ENCODE data around the gene URAD. TPM values are rescaled to one million over a fixed set of nuclear protein-coding genes. Genes with fewer than 3 reads are reported as not detected.

The URAD gene
- total RNA-seq, 2 experiments from 2014 or later = not detected

DNA sequence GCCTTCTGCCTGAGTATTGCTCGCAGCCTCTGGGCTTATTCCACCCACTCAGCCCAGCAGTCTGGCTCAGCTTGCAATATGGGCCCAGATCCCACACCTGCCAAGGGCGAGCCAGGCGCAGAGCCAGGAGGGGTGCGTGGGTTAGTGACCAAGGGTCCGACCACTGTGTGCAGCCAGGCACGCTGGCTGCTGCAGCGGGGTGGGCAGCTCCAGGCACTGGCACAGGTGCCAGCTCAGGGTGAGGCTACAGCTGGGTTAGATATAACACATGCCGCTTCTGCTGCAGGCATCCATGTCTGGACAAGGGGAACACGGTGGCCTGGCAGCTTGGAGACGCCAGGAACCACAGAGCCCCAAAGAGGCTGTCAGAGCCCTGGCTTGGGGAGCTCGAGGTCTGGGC is 12.6 kb upstream of the URAD start:
- BruUV-seq (replicated peaks) = no TSS peak
- ChIA-PET POLR2A (no interaction called here), CTCF (ENCODE audit: unreplicated experiment) (no interaction called here)
- Histone ChIP-seq H3K9me3 (ENCODE audit: low read length) (no peaks in the 10 kb centered on the region), H3K4me1 (ENCODE audit: insufficient read depth, low read length, poor library complexity, severe bottlenecking) (no peaks in the 10 kb centered on the region), H3K9me2 (ENCODE audit: insufficient read depth, low read length) (no peaks in the 10 kb centered on the region), H2AFZ (ENCODE audit: low read length) (no peak overlapping the region), H3K4me3 (ENCODE audit: low read depth, low read length, poor library complexity, severe bottlenecking) (no peak overlapping the region), H4K20me1 (ENCODE audit: insufficient read depth, low read length) (no peaks in the 10 kb centered on the region), H3K79me2 (ENCODE audit: insufficient read depth, low read depth, low read length) (no peaks in the 10 kb centered on the region), H3K4me2 (ENCODE audit: low read length) (no peak overlapping the region), H3K36me3 (ENCODE audit: insufficient read depth, low read length) (no peaks in the 10 kb centered on the region), H3K27ac (ENCODE audit: low read depth, low read length, poor library complexity, severe bottlenecking) (no peak overlapping the region)
- intact Hi-C loops (cut with micrococcal nuclease; ENCODE audit: unreplicated experiment) = loop anchor here (10.0 kb wide), 1 partner anchor 634 kb away; no protein-coding TSS in a partner anchor
- no peak for TF ChIP-seq EZH2phosphoT487 (IDR thresholded peaks at IDR 0.05; ENCODE audit: borderline replicate concordance, low read depth, low read length)
- TF ChIP-seq, protein P1, sequence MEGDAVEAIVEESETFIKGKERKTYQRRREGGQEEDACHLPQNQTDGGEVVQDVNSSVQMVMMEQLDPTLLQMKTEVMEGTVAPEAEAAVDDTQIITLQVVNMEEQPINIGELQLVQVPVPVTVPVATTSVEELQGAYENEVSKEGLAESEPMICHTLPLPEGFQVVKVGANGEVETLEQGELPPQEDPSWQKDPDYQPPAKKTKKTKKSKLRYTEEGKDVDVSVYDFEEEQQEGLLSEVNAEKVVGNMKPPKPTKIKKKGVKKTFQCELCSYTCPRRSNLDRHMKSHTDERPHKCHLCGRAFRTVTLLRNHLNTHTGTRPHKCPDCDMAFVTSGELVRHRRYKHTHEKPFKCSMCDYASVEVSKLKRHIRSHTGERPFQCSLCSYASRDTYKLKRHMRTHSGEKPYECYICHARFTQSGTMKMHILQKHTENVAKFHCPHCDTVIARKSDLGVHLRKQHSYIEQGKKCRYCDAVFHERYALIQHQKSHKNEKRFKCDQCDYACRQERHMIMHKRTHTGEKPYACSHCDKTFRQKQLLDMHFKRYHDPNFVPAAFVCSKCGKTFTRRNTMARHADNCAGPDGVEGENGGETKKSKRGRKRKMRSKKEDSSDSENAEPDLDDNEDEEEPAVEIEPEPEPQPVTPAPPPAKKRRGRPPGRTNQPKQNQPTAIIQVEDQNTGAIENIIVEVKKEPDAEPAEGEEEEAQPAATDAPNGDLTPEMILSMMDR (conservative IDR thresholded peaks at IDR 0.05; ENCODE audit: low read length) = no peak
- no peak for DNase-seq (ENCODE audit: low spot score)

DNA sequence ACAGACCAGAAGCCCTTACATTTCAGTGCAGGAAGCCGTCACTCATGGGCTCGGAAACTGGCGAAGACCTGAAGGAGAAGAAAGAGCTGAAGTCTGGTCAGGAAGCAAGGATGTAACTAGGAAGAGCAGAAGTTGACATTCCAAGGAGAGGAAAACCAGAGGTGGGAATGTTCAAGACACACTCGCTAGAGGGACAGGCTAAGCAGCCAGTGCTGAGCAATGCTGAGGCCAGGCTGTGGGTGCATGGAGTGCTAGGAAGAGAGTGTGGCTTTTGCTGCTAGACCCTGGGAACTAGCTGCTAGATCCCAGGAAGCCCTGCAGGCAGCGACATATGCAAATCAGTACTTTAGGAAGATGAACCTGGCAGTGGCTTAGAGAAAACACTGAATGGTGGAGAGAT is 12.1 kb upstream of the URAD start:
- Histone ChIP-seq H3K79me2 (ENCODE audit: insufficient read depth, low read depth, low read length) (no peaks in the 10 kb centered on the region), H3K9me2 (ENCODE audit: insufficient read depth, low read length) (no peaks in the 10 kb centered on the region), H3K9me3 (ENCODE audit: low read length) (no peaks in the 10 kb centered on the region), H3K4me1 (ENCODE audit: insufficient read depth, low read length, poor library complexity, severe bottlenecking) (no peaks in the 10 kb centered on the region), H4K20me1 (ENCODE audit: insufficient read depth, low read length) (no peaks in the 10 kb centered on the region), H3K27ac (ENCODE audit: low read depth, low read length, poor library complexity, severe bottlenecking) (no peak overlapping the region), H3K4me3 (ENCODE audit: low read depth, low read length, poor library complexity, severe bottlenecking) (no peak overlapping the region), H3K4me2 (ENCODE audit: low read length) (no peak overlapping the region), H3K36me3 (ENCODE audit: insufficient read depth, low read length) (no peaks in the 10 kb centered on the region), H2AFZ (ENCODE audit: low read length) (no peak overlapping the region)
- ChIA-PET CTCF (ENCODE audit: unreplicated experiment) (no interaction called here), POLR2A (no interaction called here)
- BruUV-seq (replicated peaks) = no TSS peak
- no peak for TF ChIP-seq EZH2phosphoT487 (IDR thresholded peaks at IDR 0.05; ENCODE audit: borderline replicate concordance, low read depth, low read length)
- TF ChIP-seq, protein P1 (conservative IDR thresholded peaks at IDR 0.05; ENCODE audit: low read length) = no peak
- DNase-seq (ENCODE audit: low spot score) = no peak
- intact Hi-C loops (cut with micrococcal nuclease; ENCODE audit: unreplicated experiment) = loop anchor here (10.0 kb wide), 1 partner anchor 634 kb away; no protein-coding TSS in a partner anchor

DNA sequence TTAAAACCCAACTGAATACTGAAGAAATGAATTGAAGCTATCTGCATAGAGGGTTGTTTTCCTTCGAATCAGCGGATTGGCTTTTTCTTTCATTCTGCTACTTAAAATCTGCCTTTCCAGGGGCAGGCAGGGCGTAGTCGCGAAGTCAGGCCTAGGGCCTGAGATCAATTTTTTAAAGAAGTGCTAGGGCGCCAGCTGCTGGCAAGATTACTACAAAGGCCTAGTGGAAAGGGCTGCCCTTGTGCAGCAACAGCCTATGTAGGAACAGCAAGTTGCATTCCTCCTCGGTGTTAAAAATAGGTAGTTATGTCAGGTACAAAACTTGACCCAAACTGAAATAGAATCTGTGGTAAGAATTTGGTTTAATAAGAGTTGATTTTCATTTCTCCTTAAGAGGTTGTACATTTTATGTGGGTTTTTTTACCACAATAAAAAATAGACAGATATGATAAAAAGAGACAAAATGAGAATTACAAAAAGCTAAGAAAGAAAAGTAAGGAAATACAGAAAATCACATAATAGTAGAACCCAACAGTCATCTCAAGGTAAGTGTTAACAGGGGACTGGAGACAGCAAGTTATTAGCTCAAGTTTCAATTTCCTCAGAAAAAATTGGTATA is 9.5 kb upstream of the URAD start:
- peak; percentile 66 for DNase-seq (ENCODE audit: low spot score)
- Histone ChIP-seq H4K20me1 (ENCODE audit: insufficient read depth, low read length) (no peaks in the 10 kb centered on the region), H3K4me3 (ENCODE audit: low read depth, low read length, poor library complexity, severe bottlenecking) (no peak overlapping the region), H2AFZ (ENCODE audit: low read length) (peak overlapping the region; percentile 35; the same call in 1 of the 2 replicates), H3K4me2 (ENCODE audit: low read length) (no peak overlapping the region), H3K27ac (ENCODE audit: low read depth, low read length, poor library complexity, severe bottlenecking) (no peak overlapping the region), H3K36me3 (ENCODE audit: insufficient read depth, low read length) (no peaks in the 10 kb centered on the region), H3K4me1 (ENCODE audit: insufficient read depth, low read length, poor library complexity, severe bottlenecking) (no peaks in the 10 kb centered on the region), H3K9me3 (ENCODE audit: low read length) (no peaks in the 10 kb centered on the region), H3K79me2 (ENCODE audit: insufficient read depth, low read depth, low read length) (no peaks in the 10 kb centered on the region), H3K9me2 (ENCODE audit: insufficient read depth, low read length) (no peaks in the 10 kb centered on the region)
- no peak for TF ChIP-seq EZH2phosphoT487 (IDR thresholded peaks at IDR 0.05; ENCODE audit: borderline replicate concordance, low read depth, low read length)
- TF ChIP-seq, protein P1 (conservative IDR thresholded peaks at IDR 0.05; ENCODE audit: low read length) = peak; percentile 89
- no TSS peak for BruUV-seq (replicated peaks)
- POLR2A ChIA-PET = interaction anchor here (0.6 to 1.4 kb wide), 2 partner anchors 12 to 40 kb away, joined by 3 read pairs; no protein-coding TSS in a partner anchor
- intact Hi-C loops (cut with micrococcal nuclease; ENCODE audit: unreplicated experiment) = no loop called here
- CTCF ChIA-PET (ENCODE audit: unreplicated experiment) = no interaction called here

All from OCI-LY7 (cell line).